ENCODE results near the gene PVALEF. TPM values are rescaled to one million over a fixed set of nuclear protein-coding genes. Genes with fewer than 3 reads are reported as not detected.
A peak's percentile ranks its signal among the peaks of the same experiment; 100 is the strongest.

PVALEF gene
- not detected in 2 replicates for total RNA-seq

- no peak within 1 kb of the TSS for H3K27ac Mint-ChIP-seq
- no peaks in the 10 kb centered on the region for H3K9me3 Mint-ChIP-seq
- no peak within 1 kb of the TSS for H3K4me3 Mint-ChIP-seq
- peaks cover 17% of the 10 kb centered on the region for H3K27me3 Mint-ChIP-seq (ENCODE audit: insufficient read depth)
- intact Hi-C loops (cut with micrococcal nuclease), result no loop called here
- no peaks in the 10 kb centered on the region for H3K4me1 Mint-ChIP-seq (ENCODE audit: low read depth)
- H3K36me3 Mint-ChIP-seq (ENCODE audit: low read depth), result no peaks in the 10 kb centered on the region
- DNase-seq (ENCODE audit: low spot score), result no peak
These were observed at the start of gene PVALEF for GRCh38 chr17:81165246-81166032. Gene PVALEF (plus strand): TSS chr17:81165507. CDS start chr17:81181227, 15,720 bp downstream.

- Mint-ChIP-seq H3K9me3 (no peaks in the 10 kb centered on the region), H3K4me3 (no peak overlapping the region), H3K27ac (no peak overlapping the region), H3K27me3 (ENCODE audit: insufficient read depth) (no peaks in the 10 kb centered on the region), H3K4me1 (ENCODE audit: low read depth) (no peaks in the 10 kb centered on the region), H3K36me3 (ENCODE audit: low read depth) (no peaks in the 10 kb centered on the region)
- DNase-seq (ENCODE audit: low spot score), result no peak
- intact Hi-C loops (cut with micrococcal nuclease), result no loop called here
These were observed 49.4 kb upstream of the PVALEF start for GRCh38 chr17:81115749-81116464.

- Mint-ChIP-seq H3K27ac (no peak overlapping the region), H3K4me1 (ENCODE audit: low read depth) (no peaks in the 10 kb centered on the region), H3K9me3 (no peaks in the 10 kb centered on the region), H3K36me3 (ENCODE audit: low read depth) (no peaks in the 10 kb centered on the region), H3K4me3 (no peak overlapping the region), H3K27me3 (ENCODE audit: insufficient read depth) (no peaks in the 10 kb centered on the region)
- no peak for DNase-seq (ENCODE audit: low spot score)
- intact Hi-C loops (cut with micrococcal nuclease), result no loop called here
These were observed 48.6 kb upstream of the PVALEF start for GRCh38 chr17:81116704-81117103.

- no peak overlapping the region for H3K4me3 Mint-ChIP-seq
- H3K4me1 Mint-ChIP-seq (ENCODE audit: low read depth), result no peaks in the 10 kb centered on the region
- intact Hi-C loops (cut with micrococcal nuclease), result no loop called here
- no peaks in the 10 kb centered on the region for H3K9me3 Mint-ChIP-seq
- no peaks in the 10 kb centered on the region for H3K27me3 Mint-ChIP-seq (ENCODE audit: insufficient read depth)
- no peak overlapping the region for H3K27ac Mint-ChIP-seq
- DNase-seq (ENCODE audit: low spot score), result no peak
- H3K36me3 Mint-ChIP-seq (ENCODE audit: low read depth), result no peaks in the 10 kb centered on the region
These were observed 47.6 kb upstream of the PVALEF start for GRCh38 chr17:81117672-81118198.

GRCh38 chr17:81118308-81119221 is 46.7 kb upstream of the PVALEF start:
- Mint-ChIP-seq H3K27me3 (ENCODE audit: insufficient read depth) (no peaks in the 10 kb centered on the region), H3K27ac (peak overlapping the region; percentile 13), H3K4me1 (ENCODE audit: low read depth) (no peaks in the 10 kb centered on the region), H3K4me3 (peak overlapping the region; percentile 42), H3K36me3 (ENCODE audit: low read depth) (no peaks in the 10 kb centered on the region), H3K9me3 (no peaks in the 10 kb centered on the region)
- intact Hi-C loops (cut with micrococcal nuclease), result loop anchor here (1.0 kb wide), 2 partner anchors 105 to 435 kb away; no protein-coding TSS in a partner anchor
- no peak for DNase-seq (ENCODE audit: low spot score)

GRCh38 chr17:81119223-81120148 is 45.8 kb upstream of the PVALEF start:
- intact Hi-C loops (cut with micrococcal nuclease), result loop anchor here (1.0 kb wide), 2 partner anchors 104 to 434 kb away; no protein-coding TSS in a partner anchor
- Mint-ChIP-seq H3K9me3 (no peaks in the 10 kb centered on the region), H3K4me3 (peak overlapping the region; percentile 72), H3K27me3 (ENCODE audit: insufficient read depth) (no peaks in the 10 kb centered on the region), H3K4me1 (ENCODE audit: low read depth) (no peaks in the 10 kb centered on the region), H3K36me3 (ENCODE audit: low read depth) (no peaks in the 10 kb centered on the region), H3K27ac (peak overlapping the region; percentile 84)
- peak; percentile 88 for DNase-seq (ENCODE audit: low spot score)

- H3K4me3 Mint-ChIP-seq, result no peak overlapping the region
- H3K27me3 Mint-ChIP-seq (ENCODE audit: insufficient read depth), result no peaks in the 10 kb centered on the region
- H3K36me3 Mint-ChIP-seq (ENCODE audit: low read depth), result no peaks in the 10 kb centered on the region
- H3K27ac Mint-ChIP-seq, result no peak overlapping the region
- no peaks in the 10 kb centered on the region for H3K4me1 Mint-ChIP-seq (ENCODE audit: low read depth)
- intact Hi-C loops (cut with micrococcal nuclease), result no loop called here
- no peaks in the 10 kb centered on the region for H3K9me3 Mint-ChIP-seq
- DNase-seq (ENCODE audit: low spot score), result no peak
These were observed 45.2 kb upstream of the PVALEF start for GRCh38 chr17:81120149-81120484.

GRCh38 chr17:81120695-81121621 is 44.3 kb upstream of the PVALEF start:
- Mint-ChIP-seq H3K27ac (no peak overlapping the region), H3K36me3 (ENCODE audit: low read depth) (no peaks in the 10 kb centered on the region), H3K4me1 (ENCODE audit: low read depth) (no peaks in the 10 kb centered on the region), H3K4me3 (no peak overlapping the region), H3K27me3 (ENCODE audit: insufficient read depth) (no peaks in the 10 kb centered on the region), H3K9me3 (no peaks in the 10 kb centered on the region)
- intact Hi-C loops (cut with micrococcal nuclease), result no loop called here
- DNase-seq (ENCODE audit: low spot score), result no peak

- no peak overlapping the region for H3K4me3 Mint-ChIP-seq
These were observed 43.2 kb upstream of the PVALEF start for GRCh38 chr17:81121841-81122733.

More at GRCh38 chr17:81121841-81122733, 43.2 kb upstream of the PVALEF start:
- no peak for DNase-seq (ENCODE audit: low spot score)
- H3K9me3 Mint-ChIP-seq, result no peaks in the 10 kb centered on the region
- no peaks in the 10 kb centered on the region for H3K27me3 Mint-ChIP-seq (ENCODE audit: insufficient read depth)
- no peaks in the 10 kb centered on the region for H3K36me3 Mint-ChIP-seq (ENCODE audit: low read depth)
- intact Hi-C loops (cut with micrococcal nuclease), result no loop called here
- H3K27ac Mint-ChIP-seq, result no peak overlapping the region
- H3K4me1 Mint-ChIP-seq (ENCODE audit: low read depth), result no peaks in the 10 kb centered on the region

All from activated T-helper 1 cell treated with anti-CD3 and anti-CD28 coated beads, Interleukin-12 subunit alpha, Interleukin-12 subunit beta, Interleukin-2, Interleukin-4 antibody, amounts not matched to agents 30 ng/mL and 10 ng/mL and 1 ng/mL, durations not matched to agents 14 hours and 24 hours and 36 hours (primary cell).